Gastroesophageal sphincter (tissue), 3 donors: ENCODE results near the gene ACTL6A.

Experiments used
- CTCF ChIP-seq, 4 experiments: fragments of 200-600 bp in 2 of 4; fragments of 450-650 bp in 2 of 4; sonication (generic) in 1 of 4; IDR thresholded peaks; one replicate each; pipeline ENCODE4 v1.5.1; 2017 to 2019; ENCODE audit warnings: antibody characterized with exemption in 4 of 4, mild to moderate bottlenecking in 2 of 4, moderate library complexity in 2 of 4
- EP300 ChIP-seq: sonication (generic); formaldehyde crosslinking; IDR thresholded peaks from one replicate; pipeline ENCODE4 v1.6.1; 2017; ENCODE audit warnings: antibody characterized with exemption, mild to moderate bottlenecking
- POLR2A ChIP-seq, 2 donors: fragments of 450-650 bp; IDR thresholded peaks; one replicate each; pipeline ENCODE4 v1.6.1; 2017; ENCODE audit warnings: antibody characterized with exemption in 2 of 2, mild to moderate bottlenecking in 2 of 2, moderate library complexity in 1 of 2

- TF ChIP-seq POLR2A (IDR thresholded peaks at IDR 0.05): no peak
- TF ChIP-seq CTCF (IDR thresholded peaks at IDR 0.05): no peak
- TF ChIP-seq EP300: no peak
These were observed 35.7 kb upstream of the ACTL6A start for GRCh38 chr3:179526989-179527391.
